Mesothelial cell of epicardium (in vitro differentiated cells): Measurements from ENCODE around the gene ICA1. TPM values are rescaled to one million over a fixed set of nuclear protein-coding genes. Genes with fewer than 3 reads are reported as not detected.

Experiments
- DNase-seq, 2 experiments: peaks; one replicate each; pipeline ENCODE4 v3.0.0; 2021; ENCODE audit warnings: low spot score in 2 of 2; ENCODE audit not compliant: unreplicated experiment in 2 of 2
- H3K27ac Mint-ChIP-seq: 2 replicates; pipeline ENCODE4 v1.8.0; 2021; ENCODE audit warnings: mixed read lengths
- H3K27me3 Mint-ChIP-seq: 2 replicates; pipeline ENCODE4 v1.8.0; 2021; ENCODE audit warnings: low read depth, mixed read lengths
- H3K36me3 Mint-ChIP-seq: 2 replicates; pipeline ENCODE4 v1.8.0; 2021; ENCODE audit warnings: mixed read lengths
- H3K4me1 Mint-ChIP-seq: 2 replicates; pipeline ENCODE4 v1.8.0; 2021; ENCODE audit warnings: mixed read lengths
- H3K4me3 Mint-ChIP-seq: 2 replicates; pipeline ENCODE4 v1.8.0; 2021; ENCODE audit warnings: mild to moderate bottlenecking, moderate library complexity, mixed read lengths
- H3K9me3 Mint-ChIP-seq: 2 replicates; pipeline ENCODE4 v1.8.0; 2021; ENCODE audit warnings: mixed read lengths
- total RNA-seq: library from RNA; stranded (reverse); gene quantifications from 3 replicates; pipeline ENCODE4 v1.2.1, GENCODE V29; 2021
- TF ChIP-seq, protein P1 (sequence below): fragments of 200-600 bp; sonication (generic); IDR thresholded peaks from one replicate; pipeline ENCODE4 v1.5.0; 2021; ENCODE audit warnings: antibody characterized with exemption; ENCODE audit not compliant: unreplicated experiment

ICA1 gene
- total RNA-seq, 1 donor from 2014 or later = 8.2 TPM

DNA sequence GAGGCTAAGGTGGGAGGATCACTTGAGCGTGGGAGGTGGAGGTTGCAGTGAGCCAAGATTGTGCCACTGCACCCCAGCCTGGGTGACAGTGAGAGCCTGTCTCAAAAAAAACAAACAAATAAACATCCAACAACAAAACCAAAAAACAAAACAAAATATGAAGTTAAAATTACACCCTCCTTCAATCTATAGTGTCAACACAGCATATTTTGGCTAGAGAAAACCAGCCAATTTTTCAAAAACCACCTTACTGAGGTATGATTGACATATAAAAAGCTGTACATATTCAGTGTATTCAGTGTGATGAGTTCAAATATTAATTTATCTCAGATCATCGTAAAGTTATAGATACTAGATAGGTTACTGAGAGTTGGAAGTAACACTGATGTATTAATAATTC is 102.4 kb downstream of the ICA1 start:
- TF ChIP-seq, protein P1, sequence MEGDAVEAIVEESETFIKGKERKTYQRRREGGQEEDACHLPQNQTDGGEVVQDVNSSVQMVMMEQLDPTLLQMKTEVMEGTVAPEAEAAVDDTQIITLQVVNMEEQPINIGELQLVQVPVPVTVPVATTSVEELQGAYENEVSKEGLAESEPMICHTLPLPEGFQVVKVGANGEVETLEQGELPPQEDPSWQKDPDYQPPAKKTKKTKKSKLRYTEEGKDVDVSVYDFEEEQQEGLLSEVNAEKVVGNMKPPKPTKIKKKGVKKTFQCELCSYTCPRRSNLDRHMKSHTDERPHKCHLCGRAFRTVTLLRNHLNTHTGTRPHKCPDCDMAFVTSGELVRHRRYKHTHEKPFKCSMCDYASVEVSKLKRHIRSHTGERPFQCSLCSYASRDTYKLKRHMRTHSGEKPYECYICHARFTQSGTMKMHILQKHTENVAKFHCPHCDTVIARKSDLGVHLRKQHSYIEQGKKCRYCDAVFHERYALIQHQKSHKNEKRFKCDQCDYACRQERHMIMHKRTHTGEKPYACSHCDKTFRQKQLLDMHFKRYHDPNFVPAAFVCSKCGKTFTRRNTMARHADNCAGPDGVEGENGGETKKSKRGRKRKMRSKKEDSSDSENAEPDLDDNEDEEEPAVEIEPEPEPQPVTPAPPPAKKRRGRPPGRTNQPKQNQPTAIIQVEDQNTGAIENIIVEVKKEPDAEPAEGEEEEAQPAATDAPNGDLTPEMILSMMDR = no peak
- no peaks in the 10 kb centered on the region for H3K9me3 Mint-ChIP-seq
- DNase-seq = no peak
- no peak overlapping the region for H3K4me3 Mint-ChIP-seq
- H3K27ac Mint-ChIP-seq = no peak overlapping the region
- no peaks in the 10 kb centered on the region for H3K4me1 Mint-ChIP-seq
- no peaks in the 10 kb centered on the region for H3K27me3 Mint-ChIP-seq
- H3K36me3 Mint-ChIP-seq = no peaks in the 10 kb centered on the region

GRCh38 chr7:8157296-8157695 is 104.7 kb downstream of the ICA1 start:
- H3K27me3 Mint-ChIP-seq = no peaks in the 10 kb centered on the region
- no peak overlapping the region for H3K27ac Mint-ChIP-seq
- no peaks in the 10 kb centered on the region for H3K4me1 Mint-ChIP-seq
- no peak overlapping the region for H3K4me3 Mint-ChIP-seq
- peaks cover 2% of the 10 kb centered on the region for H3K36me3 Mint-ChIP-seq
- H3K9me3 Mint-ChIP-seq = peaks cover 5% of the 10 kb centered on the region
- TF ChIP-seq, protein P1 = no peak
- no peak for DNase-seq

DNA sequence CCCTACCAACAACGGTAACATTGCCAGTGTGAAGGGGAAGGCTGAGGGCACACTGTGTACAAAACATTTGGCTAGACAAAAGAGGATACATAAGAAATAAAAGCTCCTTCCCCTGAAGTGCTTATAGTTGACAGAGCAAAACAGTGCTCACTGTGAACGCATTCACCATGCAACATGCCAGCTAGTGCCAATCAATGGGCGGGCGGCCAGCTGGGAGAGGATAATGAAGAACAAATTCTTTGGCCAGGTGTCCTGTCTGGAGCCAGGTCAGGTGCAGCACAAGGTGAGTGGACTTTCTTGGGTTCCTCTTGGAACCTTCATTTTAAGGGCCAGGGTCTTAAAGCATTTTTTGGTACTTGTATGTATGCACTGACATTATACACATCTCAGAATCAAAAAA is 106.1 kb downstream of the ICA1 start:
- Mint-ChIP-seq H3K27me3 (no peaks in the 10 kb centered on the region), H3K4me3 (no peak overlapping the region), H3K36me3 (peaks cover 2% of the 10 kb centered on the region), H3K9me3 (peaks cover 5% of the 10 kb centered on the region), H3K27ac (no peak overlapping the region), H3K4me1 (no peaks in the 10 kb centered on the region)
- TF ChIP-seq, protein P1 = no peak
- DNase-seq = no peak

GRCh38 chr7:8154272-8154671 is 107.7 kb downstream of the ICA1 start:
- Mint-ChIP-seq H3K4me1 (no peaks in the 10 kb centered on the region), H3K4me3 (no peak overlapping the region), H3K27me3 (no peaks in the 10 kb centered on the region), H3K27ac (no peak overlapping the region), H3K9me3 (peaks cover 5% of the 10 kb centered on the region), H3K36me3 (peaks cover 2% of the 10 kb centered on the region)
- TF ChIP-seq, protein P1 = no peak
- DNase-seq = no peak

DNA sequence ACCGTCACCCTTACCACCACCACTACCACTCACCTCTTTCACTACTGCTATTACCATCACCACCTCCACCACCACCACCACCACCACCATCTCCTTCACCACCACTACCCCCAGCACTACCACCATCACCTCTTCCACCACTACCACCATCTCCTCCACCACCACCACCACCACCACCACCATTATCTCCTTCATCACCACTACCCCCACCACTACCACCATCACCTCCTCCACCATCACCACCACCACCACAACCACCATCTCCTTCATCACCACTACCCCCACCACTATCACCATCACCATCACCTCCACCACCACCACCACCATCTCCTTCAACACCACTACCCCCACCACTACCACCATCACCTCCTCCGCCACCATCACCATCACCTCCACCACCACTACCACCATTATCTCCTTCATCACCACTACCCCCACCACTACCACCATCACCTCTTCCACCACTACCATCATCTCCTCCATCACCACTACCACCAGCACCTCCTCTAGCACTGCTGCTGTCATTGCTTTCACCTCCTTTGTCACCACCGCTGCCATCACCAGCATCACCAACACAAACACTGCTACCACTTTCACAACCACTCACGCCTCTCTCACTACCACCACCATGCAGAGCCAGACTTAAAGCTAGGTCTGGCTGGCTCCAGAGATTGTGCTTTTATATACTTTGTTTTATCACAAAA is 109.3 kb downstream of the ICA1 start:
- H3K27me3 Mint-ChIP-seq = no peaks in the 10 kb centered on the region
- H3K27ac Mint-ChIP-seq = no peak overlapping the region

More for the DNA sequence above, 109.3 kb downstream of the ICA1 start:
- TF ChIP-seq, protein P1 = no peak
- Mint-ChIP-seq H3K4me1 (no peaks in the 10 kb centered on the region), H3K9me3 (peaks cover 5% of the 10 kb centered on the region), H3K36me3 (peaks cover 2% of the 10 kb centered on the region), H3K4me3 (no peak overlapping the region)
- no peak for DNase-seq
